ENCODE data around the gene BMP6. TPM values are rescaled to one million over a fixed set of nuclear protein-coding genes. Genes with fewer than 3 reads are reported as not detected.
A peak's percentile ranks its signal among the peaks of the same experiment; 100 is the strongest.

Gene BMP6
- total and polyA plus RNA-seq, 2 of the 8 experiments (the other 6 are each of a cell fraction or from before 2014, with no cell fraction given) = 2.0 to 2.1 TPM

- H4K91ac ChIP-seq (replicated peaks; ENCODE audit: insufficient read length, low read length) = no peak overlapping the region
- no peak overlapping the region for H3K23ac ChIP-seq (ENCODE audit: insufficient read length)
- H3K27ac ChIP-seq (ENCODE audit: low read depth, low read length) = no peak overlapping the region
- no peak overlapping the region for H3K56ac ChIP-seq (replicated peaks; ENCODE audit: insufficient read length, low read depth, low read length)
- H3K27me3 ChIP-seq (replicated peaks in 1 of 4; ENCODE audit: control insufficient read depth in 3 of 4, extremely low read depth in 1 of 4, insufficient read depth in 3 of 4, low read length in 3 of 4) = no peaks in the 10 kb centered on the region
- no peaks in the 10 kb centered on the region for H3K36me3 ChIP-seq (ENCODE audit: control insufficient read depth in 2 of 4, insufficient read depth in 4 of 4, low read length in 3 of 4)
- no peak overlapping the region for H4K8ac ChIP-seq (ENCODE audit: extremely low read depth, insufficient read depth, low read length)
- H2BK15ac ChIP-seq (ENCODE audit: low read length) = no peak overlapping the region
- CTCF ChIA-PET (ENCODE audit: partially characterized antibody) = no interaction called here
- peaks cover 0 to 7% (median 3%) of the 10 kb centered on the region in 4 experiments; a peak in 4 of 7 replicates for H3K4me1 ChIP-seq (replicated peaks in 1 of 4; ENCODE audit: control insufficient read depth in 3 of 4, insufficient read depth in 4 of 4, low read length in 3 of 4)
- FAIRE-seq (no peak), DNase-seq (ENCODE audit: low read depth in 1 of 2, low spot score in 2 of 2) (no peak)
- no peak overlapping the region for H2BK5ac ChIP-seq (ENCODE audit: low read depth, low read length)
- no peaks in the 10 kb centered on the region for H3K9me3 ChIP-seq (ENCODE audit: insufficient read depth in 2 of 2, low read depth in 1 of 2, low read length in 1 of 2)
- H3K14ac ChIP-seq (ENCODE audit: insufficient read length) = no peak overlapping the region
- no peak overlapping the region for H3K9ac ChIP-seq (replicated peaks in 1 of 4; ENCODE audit: extremely low read depth in 1 of 4, low read depth in 3 of 4, low read length in 3 of 4)
- TF ChIP-seq POU5F1 (IDR thresholded peaks at IDR 0.05; ENCODE audit: low read depth, low read length) (no peak), SP1 (IDR thresholded peaks at IDR 0.05; ENCODE audit: low read depth, low read length) (no peak), SIRT6 (IDR thresholded peaks at IDR 0.05; ENCODE audit: low read length) (no peak), KDM1A (IDR thresholded peaks at IDR 0.05; ENCODE audit: borderline replicate concordance, low read length) (0 out of 2 replicates have a peak, but pooled peaks have one; percentile 22), HDAC2 (IDR thresholded peaks at IDR 0.05; ENCODE audit: borderline replicate concordance in 1 of 2, low read depth in 2 of 2, low read length in 2 of 2) (no peak), SAP30 (IDR thresholded peaks at IDR 0.05; ENCODE audit: insufficient read depth, insufficient replicate concordance, low read length) (no peak), SIX5 (IDR thresholded peaks at IDR 0.05; ENCODE audit: low read depth, low read length) (no peak)
- H3K4ac ChIP-seq (replicated peaks; ENCODE audit: insufficient read length, low read depth, low read length) = no peak overlapping the region
- H3K4me3 ChIP-seq (ENCODE audit: extremely low read depth in 1 of 4, insufficient read depth in 2 of 4, low read depth in 3 of 4, low read length in 4 of 4) = no peak overlapping the region
- WGBS, 2 experiments (ENCODE audit: extremely low coverage in 1 of 2, insufficient coverage in 1 of 2, insufficient read length in 1 of 2, insufficient replicate concordance in 2 of 2, low coverage in 1 of 2, low lambda C conversion rate in 2 of 2, missing lambda C conversion rate in 1 of 2) = 98% methylated on average over 3 of the region's 3 CpGs; no CpG with 5 or more reads in 1 of the 2 experiments
- H2BK120ac ChIP-seq (replicated peaks; ENCODE audit: low read depth, low read length) = no peak overlapping the region
- no peak overlapping the region for H2AK5ac ChIP-seq (ENCODE audit: low read depth, low read length)
- H4K5ac ChIP-seq (ENCODE audit: insufficient read length, low read depth, low read length) = no peak overlapping the region
- no peak overlapping the region for H3K4me2 ChIP-seq (ENCODE audit: insufficient read depth in 1 of 2, low read depth in 2 of 2, low read length in 2 of 2)
- no peaks in the 10 kb centered on the region for H3K23me2 ChIP-seq (ENCODE audit: low read depth, low read length)
- H2BK20ac ChIP-seq (ENCODE audit: low read length) = no peak overlapping the region
- H2AFZ ChIP-seq (ENCODE audit: low read length) = no peak overlapping the region
- POLR2A ChIA-PET (ENCODE audit: partially characterized antibody) = no interaction called here
- no peak overlapping the region for H2BK12ac ChIP-seq (ENCODE audit: low read depth, low read length)
- no peak overlapping the region for H3K18ac ChIP-seq (ENCODE audit: extremely low read depth, low read length)
- no peaks in the 10 kb centered on the region for H3K79me1 ChIP-seq (ENCODE audit: low read depth, low read length)
- H3K79me2 ChIP-seq (ENCODE audit: control insufficient read depth in 1 of 2, insufficient read depth in 2 of 2, low read length in 2 of 2) = 0 out of 4 replicates have a peak, but pooled peaks cover 0 to 3% of the 10 kb centered on the region in 2 experiments
- H4K20me1 ChIP-seq (replicated peaks in 1 of 2; ENCODE audit: control insufficient read depth in 1 of 2, insufficient read depth in 2 of 2, low read length in 2 of 2) = no peaks in the 10 kb centered on the region
These were observed 97.7 kb downstream of the BMP6 start for GRCh38 chr6:7823552-7823951.

All from H1 (cell line).